Stomach smooth muscle (tissue), 2 donors: Measurements from ENCODE around the gene ZC3H7A.
A peak's percentile ranks its signal among the peaks of the same experiment; 100 is the strongest.

Experiments
- H3K27ac ChIP-seq: one replicate; pipeline ENCODE4 v1.7.0; 2013; ENCODE audit warnings: mild to moderate bottlenecking, low read length, inconsistent platforms
- H3K27me3 ChIP-seq, 2 donors: one replicate each; pipeline ENCODE4 v1.7.0; 2013; ENCODE audit warnings: low read length in 2 of 2; ENCODE audit not compliant: insufficient read depth in 2 of 2, control insufficient read depth in 1 of 2
- H3K36me3 ChIP-seq, 2 donors: one replicate each; pipeline ENCODE4 v1.7.0; 2013; ENCODE audit warnings: low read length in 2 of 2; ENCODE audit not compliant: control insufficient read depth in 2 of 2, insufficient read depth in 2 of 2
- H3K4me1 ChIP-seq: one replicate; pipeline ENCODE4 v1.7.0; 2013; ENCODE audit warnings: low read length; ENCODE audit not compliant: control insufficient read depth, insufficient read depth
- H3K4me3 ChIP-seq, 2 donors: one replicate each; pipeline ENCODE4 v1.7.0; 2013; ENCODE audit warnings: low read length in 2 of 2
- H3K9ac ChIP-seq, 2 donors: one replicate each; pipeline ENCODE4 v1.7.0; 2013; ENCODE audit warnings: low read length in 2 of 2, mild to moderate bottlenecking in 1 of 2
- H3K9me3 ChIP-seq, 2 donors: one replicate each; pipeline ENCODE4 v1.7.0; 2013; ENCODE audit warnings: low read length in 2 of 2; ENCODE audit not compliant: control insufficient read depth in 2 of 2
- donor health status: healthy.
- donor health status: Pancreatic carcinoma.

Gene ZC3H7A

GRCh38 chr16:11768849-11769248 is 28.2 kb downstream of the ZC3H7A start:
- Histone ChIP-seq H3K27ac (no peak overlapping the region), H3K4me1 (no peaks in the 10 kb centered on the region), H3K9me3 (no peaks in the 10 kb centered on the region), H3K9ac (no peak overlapping the region), H3K36me3 (peaks cover 40 to 49% of the 10 kb centered on the region in 2 donors), H3K27me3 (no peaks in the 10 kb centered on the region), H3K4me3 (no peak overlapping the region)

GRCh38 chr16:11762431-11762830 is 34.6 kb downstream of the ZC3H7A start:
- H3K4me3 ChIP-seq, result no peak overlapping the region
- peaks cover 40 to 54% of the 10 kb centered on the region in 2 donors for H3K36me3 ChIP-seq
- H3K4me1 ChIP-seq, result peaks cover 2% of the 10 kb centered on the region
- no peaks in the 10 kb centered on the region for H3K27me3 ChIP-seq
- H3K9ac ChIP-seq, result no peak overlapping the region
- no peaks in the 10 kb centered on the region for H3K9me3 ChIP-seq
- H3K27ac ChIP-seq, result no peak overlapping the region

- no peaks in the 10 kb centered on the region for H3K27me3 ChIP-seq
- no peak overlapping the region for H3K4me3 ChIP-seq
- H3K27ac ChIP-seq, result no peak overlapping the region
- no peak overlapping the region for H3K9ac ChIP-seq
- H3K36me3 ChIP-seq, result peaks cover 41 to 50% of the 10 kb centered on the region in 2 donors
- H3K4me1 ChIP-seq, result peaks cover 2% of the 10 kb centered on the region
- H3K9me3 ChIP-seq, result no peaks in the 10 kb centered on the region
Observed at GRCh38 chr16:11759997-11760396, 37.1 kb downstream of the ZC3H7A start.

GRCh38 chr16:11759163-11759834 is 37.8 kb downstream of the ZC3H7A start:
- Histone ChIP-seq H3K4me1 (peaks cover 2% of the 10 kb centered on the region), H3K4me3 (no peak overlapping the region), H3K9ac (no peak overlapping the region), H3K36me3 (peaks cover 43 to 50% of the 10 kb centered on the region in 2 donors), H3K9me3 (no peaks in the 10 kb centered on the region), H3K27ac (no peak overlapping the region), H3K27me3 (no peaks in the 10 kb centered on the region)

GRCh38 chr16:11757671-11758545 is 39.1 kb downstream of the ZC3H7A start:
- H3K4me3 ChIP-seq, result no peak overlapping the region
- peaks cover 45 to 47% of the 10 kb centered on the region in 2 donors for H3K36me3 ChIP-seq
- no peaks in the 10 kb centered on the region for H3K9me3 ChIP-seq
- H3K4me1 ChIP-seq, result peaks cover 2% of the 10 kb centered on the region
- no peak overlapping the region for H3K27ac ChIP-seq
- no peaks in the 10 kb centered on the region for H3K27me3 ChIP-seq
- H3K9ac ChIP-seq, result peak overlapping the region in 1 of 2 donors; percentile 1

GRCh38 chr16:11756248-11756647 is 40.8 kb downstream of the ZC3H7A start:
- Histone ChIP-seq H3K9me3 (no peaks in the 10 kb centered on the region), H3K27ac (no peak overlapping the region), H3K4me1 (peaks cover 2% of the 10 kb centered on the region), H3K9ac (no peak overlapping the region), H3K36me3 (peaks cover 39 to 48% of the 10 kb centered on the region in 2 donors), H3K27me3 (no peaks in the 10 kb centered on the region), H3K4me3 (no peak overlapping the region)

GRCh38 chr16:11755022-11755760 is 41.9 kb downstream of the ZC3H7A start:
- no peak overlapping the region for H3K4me3 ChIP-seq
- no peaks in the 10 kb centered on the region for H3K9me3 ChIP-seq
- peaks cover 41 to 52% of the 10 kb centered on the region in 2 donors for H3K36me3 ChIP-seq
- H3K9ac ChIP-seq, result no peak overlapping the region
- no peaks in the 10 kb centered on the region for H3K27me3 ChIP-seq
- H3K4me1 ChIP-seq, result peaks cover 2% of the 10 kb centered on the region
- H3K27ac ChIP-seq, result no peak overlapping the region

- peaks cover 43 to 50% of the 10 kb centered on the region in 2 donors for H3K36me3 ChIP-seq
- H3K9ac ChIP-seq, result no peak overlapping the region
- no peaks in the 10 kb centered on the region for H3K27me3 ChIP-seq
- no peak overlapping the region for H3K4me3 ChIP-seq
- H3K9me3 ChIP-seq, result no peaks in the 10 kb centered on the region
- H3K4me1 ChIP-seq, result peaks cover 2% of the 10 kb centered on the region
- H3K27ac ChIP-seq, result no peak overlapping the region
Observed at GRCh38 chr16:11752856-11753255, 44.2 kb downstream of the ZC3H7A start.

GRCh38 chr16:11750056-11750455 is 47.0 kb downstream of the ZC3H7A start:
- Histone ChIP-seq H3K4me3 (no peak overlapping the region), H3K36me3 (peaks cover 25 to 30% of the 10 kb centered on the region in 2 donors), H3K4me1 (no peaks in the 10 kb centered on the region), H3K9ac (no peak overlapping the region), H3K27me3 (no peaks in the 10 kb centered on the region), H3K27ac (no peak overlapping the region), H3K9me3 (no peaks in the 10 kb centered on the region)

- Histone ChIP-seq H3K27me3 (no peaks in the 10 kb centered on the region), H3K9me3 (no peaks in the 10 kb centered on the region), H3K27ac (no peak overlapping the region), H3K9ac (no peak overlapping the region), H3K36me3 (peaks cover 25 to 27% of the 10 kb centered on the region in 2 donors), H3K4me1 (no peaks in the 10 kb centered on the region), H3K4me3 (no peak overlapping the region)
Observed at GRCh38 chr16:11748404-11749254, 48.4 kb downstream of the ZC3H7A start.
